Measurements from ENCODE around the gene AP3D1. TPM values are rescaled to one million over a fixed set of nuclear protein-coding genes. Genes with fewer than 3 reads are reported as not detected.

The AP3D1 gene
- total and polyA plus RNA-seq, 7 donors, result 43.1 to 127 (median 55.7) TPM

DNA sequence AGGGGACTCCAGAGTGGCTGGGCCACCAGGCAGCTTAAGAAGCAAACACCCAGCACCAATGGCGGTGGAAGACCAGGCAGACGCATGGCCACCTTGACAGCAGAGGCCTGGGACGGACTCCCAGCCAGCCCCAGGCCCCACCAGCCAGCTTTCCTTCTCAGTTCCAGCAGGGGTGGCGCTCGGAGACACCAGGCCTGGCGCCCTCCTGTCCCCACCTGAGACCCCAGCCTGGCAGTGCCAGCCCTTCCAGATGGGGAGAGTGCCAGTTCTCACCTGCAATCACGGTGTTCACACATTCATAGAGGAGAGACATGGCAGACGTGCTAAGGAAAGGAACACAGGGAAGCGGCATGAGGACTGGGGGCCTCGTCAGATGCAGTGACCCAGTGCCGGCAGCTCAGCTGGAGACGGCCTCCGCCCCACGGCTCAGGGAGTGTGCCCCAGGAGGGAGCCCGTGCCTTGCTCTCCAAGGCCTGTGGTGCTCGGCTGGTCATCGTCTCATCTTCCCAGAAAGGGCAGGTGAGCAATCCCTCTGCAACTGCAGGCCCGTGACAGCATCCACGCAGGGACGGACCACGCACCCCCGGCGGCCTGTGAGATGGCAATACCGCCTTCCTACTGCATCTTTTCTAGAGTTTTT lies 24.4 kb downstream of the AP3D1 start:
- H3K27me3 ChIP-seq, result no peaks in the 10 kb centered on the region
- TF ChIP-seq EP300 (IDR thresholded peaks at IDR 0.05) (no peak), POLR2A (IDR thresholded peaks at IDR 0.05) (no peak), POLR2AphosphoS5 (IDR thresholded peaks at IDR 0.05) (no peak)
- TF ChIP-seq, protein P1, sequence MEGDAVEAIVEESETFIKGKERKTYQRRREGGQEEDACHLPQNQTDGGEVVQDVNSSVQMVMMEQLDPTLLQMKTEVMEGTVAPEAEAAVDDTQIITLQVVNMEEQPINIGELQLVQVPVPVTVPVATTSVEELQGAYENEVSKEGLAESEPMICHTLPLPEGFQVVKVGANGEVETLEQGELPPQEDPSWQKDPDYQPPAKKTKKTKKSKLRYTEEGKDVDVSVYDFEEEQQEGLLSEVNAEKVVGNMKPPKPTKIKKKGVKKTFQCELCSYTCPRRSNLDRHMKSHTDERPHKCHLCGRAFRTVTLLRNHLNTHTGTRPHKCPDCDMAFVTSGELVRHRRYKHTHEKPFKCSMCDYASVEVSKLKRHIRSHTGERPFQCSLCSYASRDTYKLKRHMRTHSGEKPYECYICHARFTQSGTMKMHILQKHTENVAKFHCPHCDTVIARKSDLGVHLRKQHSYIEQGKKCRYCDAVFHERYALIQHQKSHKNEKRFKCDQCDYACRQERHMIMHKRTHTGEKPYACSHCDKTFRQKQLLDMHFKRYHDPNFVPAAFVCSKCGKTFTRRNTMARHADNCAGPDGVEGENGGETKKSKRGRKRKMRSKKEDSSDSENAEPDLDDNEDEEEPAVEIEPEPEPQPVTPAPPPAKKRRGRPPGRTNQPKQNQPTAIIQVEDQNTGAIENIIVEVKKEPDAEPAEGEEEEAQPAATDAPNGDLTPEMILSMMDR (IDR thresholded peaks at IDR 0.05), result no peak
- peaks cover 13 to 89% (median 60%) of the 10 kb centered on the region in 4 donors for H3K36me3 ChIP-seq
- intact Hi-C loops (cut with DNase I), result no loop called here
- no peak overlapping the region for H3K4me3 ChIP-seq
- DNase-seq, result no peak
- no peaks in the 10 kb centered on the region for H3K9me3 ChIP-seq
- no peaks in the 10 kb centered on the region for H3K4me1 ChIP-seq
- 96 to 97% methylated on average over 24 of the region's 24 CpGs for WGBS, 2 donors
- H3K27ac ChIP-seq, result no peak overlapping the region

DNA sequence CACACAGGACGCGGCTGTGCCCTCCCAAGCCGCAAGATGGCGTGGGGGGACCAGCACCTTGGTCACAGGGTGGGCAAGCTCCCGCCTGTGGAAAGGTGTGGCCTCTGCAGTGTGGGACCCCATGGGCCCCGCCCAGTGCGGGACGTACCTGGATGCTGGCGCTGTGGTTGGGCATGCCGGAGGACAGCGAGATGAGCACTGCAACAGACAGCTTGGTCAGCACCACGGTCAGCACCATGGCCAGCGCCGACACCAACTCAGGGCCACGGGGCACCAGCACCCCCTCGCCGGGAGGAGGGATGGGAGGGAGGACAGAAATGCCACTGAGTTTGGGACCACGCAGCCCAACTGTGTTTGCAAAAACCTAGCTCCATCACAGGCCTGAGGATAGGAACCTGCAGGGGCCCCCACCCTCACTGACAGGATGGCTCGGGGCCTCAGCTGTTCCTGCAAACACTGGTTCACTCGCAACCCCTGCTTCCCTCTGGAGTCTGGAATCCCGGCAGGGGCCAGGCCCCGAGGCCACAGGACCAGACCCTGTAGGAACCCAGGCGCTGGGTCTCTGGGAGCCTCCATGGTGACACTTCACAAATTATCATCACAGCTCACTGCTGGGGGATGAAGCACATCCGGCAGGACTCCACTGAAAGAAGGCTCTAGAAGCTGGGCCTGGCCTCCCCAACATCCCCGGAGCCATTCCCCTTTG lies 27.5 kb downstream of the AP3D1 start:
- 93 to 97% methylated on average over 25 of the region's 25 CpGs for WGBS, 2 donors
- Histone ChIP-seq H3K4me1 (no peaks in the 10 kb centered on the region), H3K4me3 (no peak overlapping the region), H3K27me3 (no peaks in the 10 kb centered on the region), H3K27ac (no peak overlapping the region), H3K9me3 (no peaks in the 10 kb centered on the region), H3K36me3 (peaks cover 19 to 94% (median 60%) of the 10 kb centered on the region in 4 donors)
- intact Hi-C loops (cut with DNase I), result no loop called here
- DNase-seq, result no peak
- TF ChIP-seq, protein P1 (IDR thresholded peaks at IDR 0.05), result no peak
- TF ChIP-seq POLR2A (IDR thresholded peaks at IDR 0.05) (no peak), POLR2AphosphoS5 (IDR thresholded peaks at IDR 0.05) (no peak), EP300 (IDR thresholded peaks at IDR 0.05) (no peak)

DNA sequence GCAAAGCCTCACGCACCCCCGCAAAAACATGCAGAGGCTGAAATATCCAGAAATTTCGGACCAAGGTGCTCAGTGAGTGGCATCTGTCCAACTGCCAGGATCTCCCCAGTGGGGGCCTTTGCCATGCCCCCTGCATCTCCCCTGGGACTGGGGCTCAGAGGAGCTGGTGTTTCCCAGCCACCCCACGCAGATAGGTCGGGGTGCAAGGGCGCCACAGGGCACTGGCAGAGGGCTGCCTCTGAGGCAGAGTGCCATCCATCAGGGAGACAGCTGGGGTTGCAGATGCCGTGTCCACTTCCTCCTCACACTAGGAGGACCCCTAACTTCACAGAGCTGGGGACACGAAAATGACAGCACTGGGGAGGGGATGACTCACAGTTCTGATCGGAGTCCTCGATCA lies 28.4 kb downstream of the AP3D1 start:
- Histone ChIP-seq H3K9me3 (no peaks in the 10 kb centered on the region), H3K36me3 (peaks cover 23 to 100% (median 67%) of the 10 kb centered on the region in 4 donors), H3K27me3 (no peaks in the 10 kb centered on the region), H3K4me3 (no peak overlapping the region), H3K27ac (no peak overlapping the region), H3K4me1 (no peaks in the 10 kb centered on the region)
- no peak for TF ChIP-seq EP300 (IDR thresholded peaks at IDR 0.05)
- intact Hi-C loops (cut with DNase I), result no loop called here
- no peak for DNase-seq
- WGBS, 2 donors, result 96% methylated on average over 10 of the region's 10 CpGs

DNA sequence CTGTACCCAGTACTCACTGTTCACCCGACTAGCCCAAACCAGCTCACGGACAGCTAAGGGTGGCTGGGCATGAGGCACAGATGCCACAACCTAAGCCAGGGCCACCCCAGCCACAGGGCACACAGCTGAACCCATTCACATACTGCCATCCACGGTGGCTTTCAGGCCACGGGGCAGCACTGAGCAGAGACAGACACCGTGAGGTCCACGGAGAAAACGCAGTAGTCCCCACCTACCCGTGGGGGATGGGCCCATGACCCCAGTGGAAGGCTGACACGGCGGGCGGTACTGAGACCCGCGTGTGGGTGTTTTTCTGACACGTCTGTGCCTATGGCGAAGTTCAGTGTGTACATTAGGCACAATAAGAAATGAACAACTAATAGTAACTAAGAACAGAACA lies 29.1 kb downstream of the AP3D1 start:
- TF ChIP-seq, protein P1 (IDR thresholded peaks at IDR 0.05), result no peak
- TF ChIP-seq POLR2A (IDR thresholded peaks at IDR 0.05) (no peak), EP300 (IDR thresholded peaks at IDR 0.05) (no peak), POLR2AphosphoS5 (IDR thresholded peaks at IDR 0.05) (no peak)
- H3K9me3 ChIP-seq, result no peaks in the 10 kb centered on the region
- H3K27ac ChIP-seq, result no peak overlapping the region
- no peak overlapping the region for H3K4me3 ChIP-seq
- WGBS, 2 donors, result 93 to 95% methylated on average over 15 of the region's 15 CpGs
- DNase-seq, result no peak
- H3K4me1 ChIP-seq, result no peaks in the 10 kb centered on the region
- H3K36me3 ChIP-seq, result peaks cover 24 to 100% (median 71%) of the 10 kb centered on the region in 4 donors
- no peaks in the 10 kb centered on the region for H3K27me3 ChIP-seq
- intact Hi-C loops (cut with DNase I), result no loop called here

DNA sequence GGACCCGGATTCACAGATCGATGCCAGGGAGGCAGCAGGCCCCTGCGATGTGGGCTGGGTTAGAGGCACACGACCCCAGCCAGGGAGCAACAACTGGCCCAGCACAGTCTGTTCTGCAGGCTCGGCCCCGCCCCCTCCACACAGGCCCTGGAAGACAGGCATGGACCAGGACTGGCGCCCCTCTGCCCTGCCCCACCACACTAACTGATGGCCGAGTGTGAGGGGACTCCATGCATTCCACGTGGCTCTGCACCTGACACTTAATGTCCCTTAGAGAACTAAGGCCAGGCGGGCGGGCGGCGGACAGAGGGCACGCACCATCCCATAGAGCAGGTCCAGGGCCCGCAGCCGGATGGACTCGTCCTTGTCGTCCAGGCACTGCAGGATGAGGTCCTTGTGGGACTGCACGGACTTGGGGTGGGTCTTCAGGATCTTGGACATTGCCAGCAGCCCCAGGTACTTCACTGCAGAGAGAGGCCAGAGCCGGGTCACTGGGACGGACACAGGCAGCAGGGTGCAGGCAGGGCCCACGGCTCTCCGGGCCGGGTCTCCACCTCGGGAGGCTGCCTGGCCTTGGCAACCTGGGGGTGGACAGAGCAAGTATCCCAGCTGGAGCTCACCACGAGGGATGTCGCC lies 29.8 kb downstream of the AP3D1 start:
- 95 to 96% methylated on average over 27 of the region's 27 CpGs for WGBS, 2 donors
- no peak overlapping the region for H3K27ac ChIP-seq
- TF ChIP-seq POLR2A (IDR thresholded peaks at IDR 0.05), result no peak
- no peak for TF ChIP-seq POLR2AphosphoS5 (IDR thresholded peaks at IDR 0.05)
- TF ChIP-seq, protein P1 (IDR thresholded peaks at IDR 0.05), result no peak
- no peak for TF ChIP-seq EP300 (IDR thresholded peaks at IDR 0.05)
- DNase-seq, result no peak
- peaks cover 31 to 100% (median 73%) of the 10 kb centered on the region in 4 donors for H3K36me3 ChIP-seq
- no peaks in the 10 kb centered on the region for H3K9me3 ChIP-seq
- intact Hi-C loops (cut with DNase I), result no loop called here
- H3K4me3 ChIP-seq, result no peak overlapping the region
- no peaks in the 10 kb centered on the region for H3K4me1 ChIP-seq
- H3K27me3 ChIP-seq, result no peaks in the 10 kb centered on the region
